ENCODE measurements around the gene DYNLT1.

GRCh38 chr6:158597565-158597964, 47.0 kb downstream of the DYNLT1 start:
- TF ChIP-seq RAD21 (conservative IDR thresholded peaks at IDR 0.05) (no peak), CTCF (IDR thresholded peaks at IDR 0.05; ENCODE audit: poor library complexity, severe bottlenecking) (no peak), EZH2 (IDR thresholded peaks at IDR 0.05; ENCODE audit: borderline replicate concordance, insufficient read depth, low read length, poor library complexity, severe bottlenecking) (no peak)

Data from neural cell (in vitro differentiated cells).